ENCODE measurements around the gene SPHK2.

The SPHK2 gene

GRCh38 chr19:48606463-48607358 lies 12.6 kb upstream of the SPHK2 start, which contains the start of gene SPACA4:
Gene SPACA4 (plus strand): TSS chr19:48606742. CDS start chr19:48606979, 237 bp downstream.
- DNase-seq: no peak

- DNase-seq: no peak
Measured at GRCh38 chr19:48607359-48607755, 11.9 kb upstream of the SPHK2 start.

- no peak for DNase-seq
Measured at GRCh38 chr19:48608798-48609263, 10.5 kb upstream of the SPHK2 start.

- no peak for DNase-seq
Measured at GRCh38 chr19:48609571-48610108, 9.7 kb upstream of the SPHK2 start.

GRCh38 chr19:48611872-48612271 lies 7.4 kb upstream of the SPHK2 start:
- no peak for DNase-seq

- DNase-seq: no peak
Measured at GRCh38 chr19:48613024-48613851, 6.1 kb upstream of the SPHK2 start.

- no peak for DNase-seq
Measured at GRCh38 chr19:48613852-48614435, 5.4 kb upstream of the SPHK2 start.

- peak; percentile 61 for DNase-seq
Measured at GRCh38 chr19:48614436-48615230, 4.7 kb upstream of the SPHK2 start, which contains the start of gene FAM83E. Gene FAM83E (minus strand): TSS chr19:48615076. CDS start chr19:48613372, 1,704 bp downstream.

- no peak for DNase-seq
Measured at GRCh38 chr19:48615231-48616040, 3.9 kb upstream of the SPHK2 start.

- DNase-seq: no peak
Measured at GRCh38 chr19:48616041-48616436, 3.3 kb upstream of the SPHK2 start.

GRCh38 chr19:48616491-48617056 lies 2.7 kb upstream of the SPHK2 start:
- no peak for DNase-seq

GRCh38 chr19:48617146-48617937 lies 2.0 kb upstream of the SPHK2 start:
- DNase-seq: no peak

GRCh38 chr19:48618278-48618915 lies 909 bp upstream of the SPHK2 start:
- DNase-seq: no peak

- DNase-seq: no peak
Measured at GRCh38 chr19:48619692-48620585, 633 bp downstream of the SPHK2 start.

- DNase-seq: no peak
Measured at GRCh38 chr19:48623556-48624066, 4.3 kb downstream of the SPHK2 start.

- peak; percentile 80 for DNase-seq
Measured at GRCh38 chr19:48624067-48624594, 4.8 kb downstream of the SPHK2 start.

Data from NCI-H187 treated with DMSO at 0.1 percent for 48 hours (cell line).